ENCODE measurements around the gene COPS7B. TPM values are rescaled to one million over a fixed set of nuclear protein-coding genes. Genes with fewer than 3 reads are reported as not detected.

The COPS7B gene
- polyA plus RNA-seq, 1 of the 3 experiments (the other 2 are of a cell fraction) = 60.5 TPM

- Histone ChIP-seq H3K36me3 (replicated peaks in 1 of 2; ENCODE audit: control insufficient read depth in 1 of 2, insufficient read depth in 2 of 2, low read length in 1 of 2) (no peaks in the 10 kb centered on the region), H3K79me2 (ENCODE audit: insufficient read depth) (no peaks in the 10 kb centered on the region), H3K9ac (no peak overlapping the region), H4K20me1 (ENCODE audit: insufficient read depth) (no peaks in the 10 kb centered on the region), H3K4me3 (ENCODE audit: low read depth in 2 of 2, low read length in 1 of 2) (no peak overlapping the region), H3K27me3 (ENCODE audit: insufficient read depth) (no peaks in the 10 kb centered on the region), H3F3A (replicated peaks; ENCODE audit: insufficient read depth) (no peaks in the 10 kb centered on the region), H3K9me3 (no peaks in the 10 kb centered on the region), H3K27ac (ENCODE audit: low read depth in 2 of 2, low read length in 1 of 2) (no peak overlapping the region), H3K4me1 (ENCODE audit: control insufficient read depth in 1 of 2, insufficient read depth in 2 of 2, low read depth in 1 of 2, low read length in 1 of 2) (no peaks in the 10 kb centered on the region), H3K4me2 (no peak overlapping the region), H3K9me2 (no peaks in the 10 kb centered on the region), H2AFZ (ENCODE audit: low read depth) (no peak overlapping the region)
- 86% methylated on average over 6 of the region's 6 CpGs for WGBS (ENCODE audit: low lambda C conversion rate)
- POLR2A ChIA-PET = no interaction called here
- TF ChIP-seq RAD21 (IDR thresholded peaks at IDR 0.05; ENCODE audit: low read length) (no peak), RFX5 (IDR thresholded peaks at IDR 0.05; ENCODE audit: low read length) (no peak), FOXJ3 (CRISPR knock-in tag; IDR thresholded peaks at IDR 0.05) (no peak), YY1 (IDR thresholded peaks at IDR 0.05; ENCODE audit: low read depth) (no peak), FOXM1 (IDR thresholded peaks at IDR 0.05; ENCODE audit: low read depth) (no peak), GABPA (IDR thresholded peaks at IDR 0.05; ENCODE audit: low read depth) (no peak), CHD2 (IDR thresholded peaks at IDR 0.05; ENCODE audit: low read length, partially characterized antibody) (no peak), RXRA (IDR thresholded peaks at IDR 0.05; ENCODE audit: borderline replicate concordance, low read depth) (no peak), ZBTB33 (IDR thresholded peaks at IDR 0.05; ENCODE audit: borderline replicate concordance, low read depth) (no peak)
- DNase-seq = no peak
- CTCF ChIA-PET = no interaction called here
Measured at GRCh38 chr2:231769170-231770136, 16.8 kb upstream of the COPS7B start.

GRCh38 chr2:231780123-231780908 lies 5.9 kb upstream of the COPS7B start:
- DNase-seq = peak; percentile 37
- 14% methylated on average over 38 of the region's 51 CpGs for WGBS (ENCODE audit: low lambda C conversion rate)
- Histone ChIP-seq H3K9me3 (no peaks in the 10 kb centered on the region), H3K79me2 (ENCODE audit: insufficient read depth) (peaks cover 28% of the 10 kb centered on the region), H4K20me1 (ENCODE audit: insufficient read depth) (no peaks in the 10 kb centered on the region), H3K27ac (ENCODE audit: low read depth in 2 of 2, low read length in 1 of 2) (peak overlapping the region in 1 of 2 experiments; percentile 74; a peak in 2 of 4 replicates), H2AFZ (ENCODE audit: low read depth) (peak overlapping the region; percentile 95), H3F3A (replicated peaks; ENCODE audit: insufficient read depth) (no peaks in the 10 kb centered on the region), H3K27me3 (ENCODE audit: insufficient read depth) (no peaks in the 10 kb centered on the region), H3K9me2 (no peaks in the 10 kb centered on the region), H3K4me2 (peak overlapping the region; percentile 84), H3K9ac (peak overlapping the region; percentile 67), H3K36me3 (replicated peaks in 1 of 2; ENCODE audit: control insufficient read depth in 1 of 2, insufficient read depth in 2 of 2, low read length in 1 of 2) (no peaks in the 10 kb centered on the region), H3K4me3 (ENCODE audit: low read depth in 2 of 2, low read length in 1 of 2) (peak overlapping the region; percentile 86 to 87), H3K4me1 (ENCODE audit: control insufficient read depth in 1 of 2, insufficient read depth in 2 of 2, low read depth in 1 of 2, low read length in 1 of 2) (peaks cover 8 to 13% of the 10 kb centered on the region in 2 experiments; a peak in 2 of 4 replicates)
- TF ChIP-seq REST (IDR thresholded peaks at IDR 0.05; ENCODE audit: low read depth, low read length) (peak; percentile 94), ELF1 (IDR thresholded peaks at IDR 0.05) (no peak)
- ChIA-PET CTCF (interaction anchor here (1.1 to 1.4 kb wide), 3 partner anchors 13 to 66 kb away, joined by 3 to 6 read pairs (median 3); no protein-coding TSS in a partner anchor), POLR2A (no interaction called here)

Data from SK-N-SH (cell line).